Measurements from ENCODE around the gene FAM13B.
"Not testable (repeated sequence)": the region's sequence is repeated elsewhere in the genome, so short reads cannot be mapped to it uniquely, and the experiment has no call there.

The FAM13B gene

GRCh38 chr5:138032572-138033385 is at the start of gene FAM13B:
Gene FAM13B, minus strand, starts transcription at chr5:138033079. Its CDS starts 13,968 bp downstream, at chr5:138019111.
- peak; percentile 89 for DNase-seq (ENCODE audit: low spot score)

- no peak for DNase-seq (ENCODE audit: low spot score)
These were observed 49.2 kb upstream of the FAM13B start for GRCh38 chr5:138082033-138082432.

GRCh38 chr5:138078006-138078643 is 45.2 kb upstream of the FAM13B start:
- no peak for DNase-seq (ENCODE audit: low spot score)

- DNase-seq (ENCODE audit: low spot score): peak; percentile 77
These were observed 44.3 kb upstream of the FAM13B start for GRCh38 chr5:138077064-138077696.

GRCh38 chr5:138070026-138070425 is 37.1 kb upstream of the FAM13B start:
- not testable (repeated sequence) for DNase-seq (ENCODE audit: low spot score)

- peak; percentile 79 for DNase-seq (ENCODE audit: low spot score)
These were observed 36.1 kb upstream of the FAM13B start for GRCh38 chr5:138068742-138069600.

GRCh38 chr5:138067945-138068344 is 35.1 kb upstream of the FAM13B start:
- DNase-seq (ENCODE audit: low spot score): no peak

GRCh38 chr5:138065102-138065501 is 32.2 kb upstream of the FAM13B start:
- no peak for DNase-seq (ENCODE audit: low spot score)

GRCh38 chr5:138064526-138064925 is 31.6 kb upstream of the FAM13B start:
- no peak for DNase-seq (ENCODE audit: low spot score)

- no peak for DNase-seq (ENCODE audit: low spot score)
These were observed 22.1 kb upstream of the FAM13B start for GRCh38 chr5:138054847-138055558.

GRCh38 chr5:138054206-138054605 is 21.3 kb upstream of the FAM13B start:
- no peak for DNase-seq (ENCODE audit: low spot score)

GRCh38 chr5:138053554-138053953 is 20.7 kb upstream of the FAM13B start:
- no peak for DNase-seq (ENCODE audit: low spot score)

GRCh38 chr5:138052718-138053117 is 19.8 kb upstream of the FAM13B start:
- DNase-seq (ENCODE audit: low spot score): not testable (repeated sequence)

- DNase-seq (ENCODE audit: low spot score): no peak
These were observed 18.8 kb upstream of the FAM13B start for GRCh38 chr5:138051441-138052296.

- DNase-seq (ENCODE audit: low spot score): not testable (repeated sequence)
These were observed 12.4 kb upstream of the FAM13B start for GRCh38 chr5:138045283-138045682.

- no peak for DNase-seq (ENCODE audit: low spot score)
These were observed 5.9 kb upstream of the FAM13B start for GRCh38 chr5:138038826-138039225.

- DNase-seq (ENCODE audit: low spot score): no peak
These were observed 5.2 kb upstream of the FAM13B start for GRCh38 chr5:138037907-138038633.

- no peak for DNase-seq (ENCODE audit: low spot score)
These were observed 4.4 kb upstream of the FAM13B start for GRCh38 chr5:138037271-138037670.
